ENCODE measurements around the gene OR2AT4.
"Not testable (repeated sequence)": the region's sequence is repeated elsewhere in the genome, so short reads cannot be mapped to it uniquely, and the experiment has no call there.

OR2AT4 gene

DNA sequence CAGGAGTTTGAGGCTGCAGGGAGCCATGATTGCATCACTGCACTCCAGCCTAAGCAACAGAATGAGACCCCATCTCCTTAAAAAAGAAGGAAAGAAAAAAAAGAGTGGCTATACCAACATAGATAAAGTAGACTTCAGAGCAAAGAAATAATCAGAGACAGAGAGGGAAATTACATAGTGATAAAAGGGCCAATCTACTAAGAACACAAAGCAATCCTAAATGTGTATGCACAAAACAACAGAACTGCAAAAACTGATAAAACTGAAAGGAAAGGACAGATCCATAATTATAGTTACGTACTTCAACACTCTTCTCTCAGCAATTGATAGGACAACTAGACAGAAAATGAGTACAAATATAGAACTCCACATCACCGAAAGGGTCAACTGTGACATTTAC is 17.8 kb upstream of the OR2AT4 start:
- TF ChIP-seq, protein P1, sequence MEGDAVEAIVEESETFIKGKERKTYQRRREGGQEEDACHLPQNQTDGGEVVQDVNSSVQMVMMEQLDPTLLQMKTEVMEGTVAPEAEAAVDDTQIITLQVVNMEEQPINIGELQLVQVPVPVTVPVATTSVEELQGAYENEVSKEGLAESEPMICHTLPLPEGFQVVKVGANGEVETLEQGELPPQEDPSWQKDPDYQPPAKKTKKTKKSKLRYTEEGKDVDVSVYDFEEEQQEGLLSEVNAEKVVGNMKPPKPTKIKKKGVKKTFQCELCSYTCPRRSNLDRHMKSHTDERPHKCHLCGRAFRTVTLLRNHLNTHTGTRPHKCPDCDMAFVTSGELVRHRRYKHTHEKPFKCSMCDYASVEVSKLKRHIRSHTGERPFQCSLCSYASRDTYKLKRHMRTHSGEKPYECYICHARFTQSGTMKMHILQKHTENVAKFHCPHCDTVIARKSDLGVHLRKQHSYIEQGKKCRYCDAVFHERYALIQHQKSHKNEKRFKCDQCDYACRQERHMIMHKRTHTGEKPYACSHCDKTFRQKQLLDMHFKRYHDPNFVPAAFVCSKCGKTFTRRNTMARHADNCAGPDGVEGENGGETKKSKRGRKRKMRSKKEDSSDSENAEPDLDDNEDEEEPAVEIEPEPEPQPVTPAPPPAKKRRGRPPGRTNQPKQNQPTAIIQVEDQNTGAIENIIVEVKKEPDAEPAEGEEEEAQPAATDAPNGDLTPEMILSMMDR (IDR thresholded peaks at IDR 0.05; ENCODE audit: extremely low read depth, missing control alignments): no peak
- DNase-seq (ENCODE audit: low spot score): no peak

DNA sequence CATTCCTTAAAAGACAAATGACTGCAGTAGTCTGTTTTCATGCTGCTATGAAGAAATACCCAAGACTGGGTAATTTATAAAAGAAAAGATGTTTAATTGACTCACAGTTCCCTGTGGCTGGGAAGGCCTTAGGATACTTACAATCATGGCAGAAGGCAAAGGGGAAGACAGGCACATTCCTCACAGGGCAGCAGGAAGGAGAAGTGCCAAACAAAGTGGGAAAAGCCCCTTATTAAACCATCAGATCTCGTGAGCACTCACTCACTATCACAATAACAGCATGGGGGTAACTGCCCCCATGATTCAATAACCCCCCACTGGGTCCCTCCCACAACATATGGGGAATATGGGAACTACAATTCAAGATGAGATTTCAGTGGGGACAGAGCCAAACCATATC is 16.4 kb upstream of the OR2AT4 start:
- TF ChIP-seq, protein P1 (IDR thresholded peaks at IDR 0.05; ENCODE audit: extremely low read depth, missing control alignments): no peak
- DNase-seq (ENCODE audit: low spot score): no peak

DNA sequence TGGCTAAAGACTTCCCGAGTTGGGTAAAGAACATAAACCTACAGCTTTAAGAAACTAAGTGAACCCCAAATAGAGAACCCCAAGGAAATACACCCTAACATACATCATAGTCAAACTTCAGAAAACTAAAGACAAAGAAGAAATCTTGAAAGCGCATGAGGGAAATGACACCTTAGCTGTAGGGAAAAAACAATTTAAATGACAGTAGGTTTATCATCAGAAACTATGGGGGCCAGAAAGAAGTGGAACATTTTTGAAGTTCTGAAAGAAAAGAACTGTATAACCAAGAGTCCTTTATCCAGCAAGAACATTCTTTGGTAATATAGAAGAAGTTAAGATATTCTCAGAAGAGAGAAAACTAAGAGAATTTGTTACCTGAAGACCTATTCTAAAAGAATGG is 15.5 kb upstream of the OR2AT4 start:
- no peak for DNase-seq (ENCODE audit: low spot score)
- TF ChIP-seq, protein P1 (IDR thresholded peaks at IDR 0.05; ENCODE audit: extremely low read depth, missing control alignments): no peak

DNA sequence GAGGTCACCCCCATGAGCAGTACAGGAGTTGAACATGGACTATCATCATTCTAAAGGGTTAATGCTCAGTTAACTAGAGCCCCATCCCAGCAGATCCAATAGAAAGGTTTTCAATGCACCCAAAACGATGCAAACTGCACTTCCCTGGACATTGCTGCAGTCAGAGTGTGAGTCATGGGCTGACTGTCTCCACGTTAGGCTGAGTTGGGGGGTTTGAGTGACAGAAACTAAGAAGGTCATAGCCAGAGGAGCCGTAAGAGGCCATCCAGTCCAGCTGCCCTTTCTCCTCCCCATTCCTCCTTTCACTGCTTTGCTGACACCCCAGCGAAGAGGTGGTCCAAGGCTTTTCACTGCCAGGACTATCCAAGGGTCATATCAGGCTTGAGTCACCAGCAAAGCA is 10.5 kb upstream of the OR2AT4 start:
- no peak for DNase-seq (ENCODE audit: low spot score)
- TF ChIP-seq, protein P1 (IDR thresholded peaks at IDR 0.05; ENCODE audit: extremely low read depth, missing control alignments): no peak

DNA sequence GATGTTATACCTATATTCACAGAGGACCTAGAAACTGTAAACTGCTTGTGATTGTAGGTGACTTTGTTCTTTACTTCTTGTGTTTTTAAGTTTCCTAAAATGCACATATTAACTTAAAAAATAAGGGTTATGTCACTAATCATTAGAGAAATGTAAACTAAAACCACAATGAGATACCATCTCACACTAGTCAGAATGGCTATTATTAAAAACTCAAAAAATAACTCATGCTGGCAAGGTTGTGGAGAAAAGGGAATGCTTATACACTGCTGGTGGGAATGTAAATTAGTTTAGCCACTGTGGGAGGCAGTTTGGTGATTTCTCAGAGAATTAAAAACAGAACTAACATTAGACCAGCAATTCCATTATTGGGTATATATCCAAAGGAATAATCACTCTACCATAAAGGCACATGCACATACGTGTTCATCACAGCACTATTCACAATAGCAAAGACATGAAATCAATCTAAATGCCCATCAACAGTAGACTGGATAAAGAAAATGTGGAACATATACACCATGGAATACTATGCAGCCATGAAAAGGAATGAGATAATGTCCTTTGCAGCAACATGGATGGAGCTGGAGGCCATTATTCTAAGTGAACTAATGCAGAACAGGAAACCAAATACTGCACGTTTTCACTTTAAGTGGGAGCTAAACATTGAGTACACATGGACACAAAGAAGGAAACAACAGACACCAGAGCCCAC is 9.4 kb upstream of the OR2AT4 start:
- DNase-seq (ENCODE audit: low spot score): not testable (repeated sequence)

DNA sequence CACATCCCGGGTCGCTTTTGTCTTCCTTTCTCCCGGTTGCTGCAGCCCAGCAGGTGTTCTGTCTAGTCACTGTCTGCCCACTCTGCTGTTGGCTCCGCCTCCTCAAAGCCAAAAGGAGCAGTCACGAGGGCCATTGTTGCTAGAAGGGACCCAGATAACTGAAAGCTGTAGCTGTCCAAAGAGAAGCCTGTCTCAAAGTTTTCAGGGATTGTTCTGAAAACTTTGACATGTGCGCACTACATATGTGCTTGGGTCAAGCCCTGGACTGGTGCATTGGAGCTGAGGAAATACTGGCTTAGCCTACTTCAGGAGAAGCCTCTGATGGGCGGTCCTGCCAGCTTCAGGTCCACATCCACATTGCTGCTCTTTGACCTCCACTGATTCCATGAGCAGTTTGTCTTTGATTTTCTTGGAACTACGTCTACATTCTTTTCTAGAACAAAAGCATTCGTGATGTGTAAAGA is 8.8 kb upstream of the OR2AT4 start:
- TF ChIP-seq, protein P1 (IDR thresholded peaks at IDR 0.05; ENCODE audit: extremely low read depth, missing control alignments): no peak
- DNase-seq (ENCODE audit: low spot score): no peak

DNA sequence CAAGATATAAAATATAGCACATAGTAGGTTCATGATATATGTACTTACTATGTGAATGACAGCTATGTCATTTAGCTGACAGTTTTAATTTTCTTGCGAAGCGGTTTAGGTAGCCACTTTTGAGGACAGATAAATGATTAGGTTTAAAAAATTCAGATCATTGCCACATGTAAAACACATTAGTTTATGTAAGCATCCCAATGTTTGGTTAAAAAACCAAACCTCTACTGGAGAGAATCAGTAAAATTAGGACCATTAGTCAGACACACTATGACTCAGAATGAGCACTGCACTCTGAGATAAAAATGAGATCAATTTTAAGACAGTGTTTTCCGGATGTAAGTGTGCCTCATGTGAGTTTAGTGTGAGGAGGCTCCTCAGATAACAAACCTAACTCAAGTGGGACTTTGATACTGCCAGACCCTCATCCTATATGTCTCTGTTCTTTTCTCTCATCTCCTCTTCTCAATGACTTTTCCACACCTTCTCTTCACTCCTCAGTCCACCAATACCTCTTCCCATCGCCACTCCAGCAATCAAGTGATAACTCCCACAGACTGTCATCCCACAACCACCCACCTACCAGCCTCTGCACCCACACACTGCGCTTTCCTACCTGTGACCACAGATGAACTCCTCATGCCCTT is 6.8 kb upstream of the OR2AT4 start:
- TF ChIP-seq, protein P1 (IDR thresholded peaks at IDR 0.05; ENCODE audit: extremely low read depth, missing control alignments): no peak
- DNase-seq (ENCODE audit: low spot score): no peak
